Thyroid gland (tissue), 4 donors: ENCODE measurements around the gene PSRC1.

ENCODE experiments used
- CTCF ChIP-seq, 6 experiments: fragments of 200-600 bp in 3 of 6; fragments of 450-650 bp in 3 of 6; sonication (generic) in 3 of 6; IDR thresholded peaks; one replicate each; pipeline ENCODE4 v1.5.1; 2016 to 2019; ENCODE audit warnings: antibody characterized with exemption in 6 of 6, mild to moderate bottlenecking in 2 of 6, inconsistent platforms in 1 of 6, moderate library complexity in 1 of 6
- POLR2A ChIP-seq, 2 donors: fragments of 450-650 bp; IDR thresholded peaks; one replicate each; pipeline ENCODE4 v1.6.1; 2017; ENCODE audit warnings: antibody characterized with exemption in 2 of 2, mild to moderate bottlenecking in 2 of 2, moderate library complexity in 1 of 2

DNA sequence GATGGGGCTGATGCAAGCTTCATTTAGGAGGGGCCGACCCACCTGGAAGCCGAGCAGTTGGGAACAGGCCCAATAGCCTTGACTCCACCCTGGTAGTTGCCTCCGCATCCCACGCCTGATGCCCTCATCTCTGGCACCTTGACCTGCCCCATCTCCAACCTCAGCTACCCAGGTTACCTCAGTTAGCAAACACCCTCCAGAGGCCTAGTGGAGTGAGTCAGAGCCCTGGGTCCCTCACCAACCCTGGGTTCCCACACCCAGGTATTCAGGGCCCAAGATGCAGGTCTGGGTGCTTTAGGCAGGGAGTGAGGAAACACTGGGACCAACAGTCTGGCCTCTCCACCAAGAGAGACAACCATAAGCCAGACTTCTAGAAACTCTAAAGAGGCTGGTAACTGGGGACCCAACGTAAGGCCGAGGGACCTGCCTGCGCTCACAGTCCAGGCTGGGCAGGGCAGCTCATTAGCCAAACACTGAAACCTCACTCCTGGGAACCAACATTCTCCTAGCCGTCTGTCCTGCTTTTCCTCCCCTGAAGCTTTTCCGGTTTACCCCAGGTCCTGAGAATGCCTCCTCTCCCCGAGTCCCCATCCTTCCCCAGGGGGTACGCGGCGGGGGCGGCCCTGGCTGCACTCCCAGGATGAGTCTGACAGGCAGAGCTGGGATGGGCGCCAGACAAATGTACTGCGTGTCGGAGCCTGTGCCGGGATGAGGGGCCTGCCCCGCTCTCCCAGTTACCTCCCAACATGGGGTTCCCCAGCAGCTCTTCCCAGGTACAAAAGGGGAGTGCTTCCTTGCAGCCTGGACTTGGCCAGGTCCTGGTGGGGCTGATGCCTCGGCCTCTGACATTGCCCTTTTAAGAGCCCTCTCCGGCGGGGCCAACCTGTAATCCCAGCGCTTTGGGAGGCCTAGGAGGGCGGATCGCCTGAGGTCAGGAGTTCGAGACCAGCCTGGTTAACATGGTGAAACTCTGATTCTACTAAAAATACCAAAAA lies 42.5 kb downstream of the PSRC1 start:
- no peak for TF ChIP-seq CTCF (IDR thresholded peaks at IDR 0.05)
- TF ChIP-seq POLR2A (IDR thresholded peaks at IDR 0.05), result no peak
